ENCODE measurements around the gene PDCD6IP.
"Not testable (repeated sequence)": the region's sequence is repeated elsewhere in the genome, so short reads cannot be mapped to it uniquely, and the experiment has no call there.

The PDCD6IP gene

DNA sequence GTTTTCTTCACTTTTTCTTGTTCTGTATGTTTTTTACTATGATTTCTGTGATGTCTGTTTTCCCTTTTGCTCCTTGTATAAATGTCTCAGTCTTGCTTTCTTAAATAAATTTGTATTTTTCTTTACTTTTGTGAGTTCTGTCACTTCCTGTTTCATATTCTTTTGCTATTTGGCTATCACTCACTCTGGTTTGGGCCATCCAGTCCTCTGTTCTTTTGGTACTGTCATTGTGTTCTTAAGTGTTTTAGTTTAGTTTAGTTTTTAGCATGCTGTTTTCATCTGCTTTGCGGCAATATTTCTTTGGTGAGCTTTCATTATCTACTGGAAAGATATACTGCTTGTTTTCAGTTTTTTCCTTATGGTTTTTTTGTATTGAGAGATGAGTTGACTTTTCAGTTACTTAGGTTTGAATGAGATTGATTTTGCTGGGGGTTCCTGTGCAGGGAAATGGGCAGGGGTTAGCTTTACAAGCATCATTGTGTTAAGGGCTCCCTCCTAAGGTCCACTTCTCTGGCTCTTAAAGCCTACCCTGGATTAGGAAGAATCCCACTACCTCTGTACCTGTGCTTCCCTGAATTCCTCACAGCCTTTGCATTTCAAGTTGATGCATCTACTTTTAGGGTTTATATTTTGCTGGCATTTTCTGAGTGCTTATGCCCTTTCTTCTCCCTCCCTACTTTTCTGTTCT lies 35.1 kb downstream of the PDCD6IP start:
- Histone ChIP-seq H3K27ac (ENCODE audit: low read length) (no peak overlapping the region), H4K20me1 (ENCODE audit: insufficient read depth, low read length) (no peaks in the 10 kb centered on the region), H3K4me3 (ENCODE audit: low read length) (no peak overlapping the region), H3K27me3 (replicated peaks; ENCODE audit: insufficient read depth, low read length) (no peaks in the 10 kb centered on the region), H2AFZ (ENCODE audit: low read length) (no peak overlapping the region), H3K9ac (ENCODE audit: low read length) (no peak overlapping the region), H3K36me3 (replicated peaks; ENCODE audit: insufficient read depth, low read length) (no peaks in the 10 kb centered on the region; the same call in 1 of the 2 replicates), H3K9me2 (replicated peaks; ENCODE audit: insufficient read depth, low read length) (no peaks in the 10 kb centered on the region), H3F3A (ENCODE audit: insufficient read depth, low read length) (no peaks in the 10 kb centered on the region), H3K4me2 (ENCODE audit: low read depth, low read length) (no peak overlapping the region), H3K79me2 (ENCODE audit: low read length) (peaks cover 4% of the 10 kb centered on the region; the same call in 1 of the 2 replicates), H3K9me3 (replicated peaks; ENCODE audit: insufficient read depth, low read length) (no peaks in the 10 kb centered on the region), H3K4me1 (ENCODE audit: low read length) (no peaks in the 10 kb centered on the region)
- DNase-seq = no peak
- TF ChIP-seq EZH2 (optimal IDR thresholded peaks at IDR 0.05; ENCODE audit: low read depth, low read length) (no peak), EZH2phosphoT487 (IDR thresholded peaks at IDR 0.05; ENCODE audit: low read length) (no peak)
- TF ChIP-seq, protein P1, sequence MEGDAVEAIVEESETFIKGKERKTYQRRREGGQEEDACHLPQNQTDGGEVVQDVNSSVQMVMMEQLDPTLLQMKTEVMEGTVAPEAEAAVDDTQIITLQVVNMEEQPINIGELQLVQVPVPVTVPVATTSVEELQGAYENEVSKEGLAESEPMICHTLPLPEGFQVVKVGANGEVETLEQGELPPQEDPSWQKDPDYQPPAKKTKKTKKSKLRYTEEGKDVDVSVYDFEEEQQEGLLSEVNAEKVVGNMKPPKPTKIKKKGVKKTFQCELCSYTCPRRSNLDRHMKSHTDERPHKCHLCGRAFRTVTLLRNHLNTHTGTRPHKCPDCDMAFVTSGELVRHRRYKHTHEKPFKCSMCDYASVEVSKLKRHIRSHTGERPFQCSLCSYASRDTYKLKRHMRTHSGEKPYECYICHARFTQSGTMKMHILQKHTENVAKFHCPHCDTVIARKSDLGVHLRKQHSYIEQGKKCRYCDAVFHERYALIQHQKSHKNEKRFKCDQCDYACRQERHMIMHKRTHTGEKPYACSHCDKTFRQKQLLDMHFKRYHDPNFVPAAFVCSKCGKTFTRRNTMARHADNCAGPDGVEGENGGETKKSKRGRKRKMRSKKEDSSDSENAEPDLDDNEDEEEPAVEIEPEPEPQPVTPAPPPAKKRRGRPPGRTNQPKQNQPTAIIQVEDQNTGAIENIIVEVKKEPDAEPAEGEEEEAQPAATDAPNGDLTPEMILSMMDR (IDR thresholded peaks at IDR 0.05; ENCODE audit: low read length) = no peak

DNA sequence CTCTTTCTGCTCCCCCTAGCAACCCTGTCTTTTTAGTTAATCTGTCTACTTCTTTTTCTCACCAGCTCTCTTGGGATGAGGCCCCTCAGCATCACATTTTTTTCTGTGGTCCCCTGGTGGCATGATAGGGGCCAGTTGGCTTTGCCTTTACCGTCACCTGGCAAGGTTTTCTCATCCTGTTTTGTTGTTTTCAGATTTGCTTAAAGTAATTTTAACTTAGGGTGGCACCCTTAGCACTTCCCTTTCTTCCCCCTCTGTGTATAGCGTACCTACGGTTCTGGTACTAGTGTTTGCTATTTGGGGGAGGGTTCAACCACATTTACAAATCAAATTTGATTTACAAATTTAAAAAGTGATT lies 35.6 kb downstream of the PDCD6IP start:
- H4K20me1 ChIP-seq (ENCODE audit: insufficient read depth, low read length) = no peaks in the 10 kb centered on the region
- no peak overlapping the region for H3K4me2 ChIP-seq (ENCODE audit: low read depth, low read length)
- H3K79me2 ChIP-seq (ENCODE audit: low read length) = peaks cover 4% of the 10 kb centered on the region; the same call in 1 of the 2 replicates
- H3F3A ChIP-seq (ENCODE audit: insufficient read depth, low read length) = no peaks in the 10 kb centered on the region
- H3K36me3 ChIP-seq (replicated peaks; ENCODE audit: insufficient read depth, low read length) = no peaks in the 10 kb centered on the region; the same call in 1 of the 2 replicates
- no peaks in the 10 kb centered on the region for H3K9me3 ChIP-seq (replicated peaks; ENCODE audit: insufficient read depth, low read length)
- no peak overlapping the region for H3K27ac ChIP-seq (ENCODE audit: low read length)
- H3K4me3 ChIP-seq (ENCODE audit: low read length) = no peak overlapping the region
- H3K4me1 ChIP-seq (ENCODE audit: low read length) = no peaks in the 10 kb centered on the region
- no peak for DNase-seq
- no peaks in the 10 kb centered on the region for H3K27me3 ChIP-seq (replicated peaks; ENCODE audit: insufficient read depth, low read length)
- TF ChIP-seq EZH2 (optimal IDR thresholded peaks at IDR 0.05; ENCODE audit: low read depth, low read length) (no peak), EZH2phosphoT487 (IDR thresholded peaks at IDR 0.05; ENCODE audit: low read length) (no peak)
- TF ChIP-seq, protein P1 (IDR thresholded peaks at IDR 0.05; ENCODE audit: low read length) = no peak
- H3K9me2 ChIP-seq (replicated peaks; ENCODE audit: insufficient read depth, low read length) = no peaks in the 10 kb centered on the region
- no peak overlapping the region for H3K9ac ChIP-seq (ENCODE audit: low read length)
- no peak overlapping the region for H2AFZ ChIP-seq (ENCODE audit: low read length)

DNA sequence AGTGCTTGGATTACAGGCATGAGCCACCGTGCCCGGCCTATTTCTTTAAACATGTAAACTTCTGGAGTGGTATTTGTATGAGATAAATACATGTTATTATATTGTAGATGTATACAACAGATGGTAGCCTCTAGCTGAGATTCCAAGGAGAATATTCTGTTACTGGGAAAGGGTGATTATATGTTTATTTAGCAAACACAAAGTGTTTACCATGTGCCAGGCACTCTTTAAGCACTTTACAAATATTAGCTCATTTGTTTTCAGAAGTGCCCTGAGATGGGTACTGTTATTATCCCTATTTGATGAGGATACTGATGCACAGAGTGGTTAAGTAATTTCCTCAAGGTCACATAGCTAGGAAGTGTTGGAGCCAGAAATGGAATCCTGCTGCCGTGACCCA lies 38.8 kb downstream of the PDCD6IP start:
- H3K27ac ChIP-seq (ENCODE audit: low read length); H3F3A ChIP-seq (ENCODE audit: insufficient read depth, low read length); H3K9ac ChIP-seq (ENCODE audit: low read length); H3K4me2 ChIP-seq (ENCODE audit: low read depth, low read length); H3K27me3 ChIP-seq (replicated peaks; ENCODE audit: insufficient read depth, low read length); H2AFZ ChIP-seq (ENCODE audit: low read length); H3K36me3 ChIP-seq (replicated peaks; ENCODE audit: insufficient read depth, low read length); H3K9me3 ChIP-seq (replicated peaks; ENCODE audit: insufficient read depth, low read length); H3K4me3 ChIP-seq (ENCODE audit: low read length); DNase-seq; H3K4me1 ChIP-seq (ENCODE audit: low read length); H3K79me2 ChIP-seq (ENCODE audit: low read length); H4K20me1 ChIP-seq (ENCODE audit: insufficient read depth, low read length); H3K9me2 ChIP-seq (replicated peaks; ENCODE audit: insufficient read depth, low read length): not testable (repeated sequence)

DNA sequence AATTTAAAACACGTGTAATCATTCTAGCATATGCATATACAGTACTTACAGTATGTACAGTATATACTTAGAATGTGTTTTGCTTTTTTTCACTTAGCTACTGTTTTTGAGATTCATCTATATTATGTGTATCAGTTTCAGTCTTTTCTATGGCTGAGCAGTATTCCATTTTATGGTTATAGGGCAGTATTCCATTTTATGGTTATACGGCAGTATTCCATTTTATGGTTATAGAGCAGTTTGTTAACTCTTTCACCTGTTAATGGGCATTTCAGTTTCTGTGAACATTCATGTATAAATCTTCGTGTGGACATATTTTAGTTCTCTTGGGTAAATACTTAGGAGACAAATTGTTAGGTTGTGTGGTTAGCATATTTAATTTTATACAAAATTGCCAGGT lies 40.9 kb downstream of the PDCD6IP start:
- no peak overlapping the region for H3K4me3 ChIP-seq (ENCODE audit: low read length)
- H3K9me3 ChIP-seq (replicated peaks; ENCODE audit: insufficient read depth, low read length) = no peaks in the 10 kb centered on the region
- H2AFZ ChIP-seq (ENCODE audit: low read length) = no peak overlapping the region

More for the DNA sequence above, 40.9 kb downstream of the PDCD6IP start:
- Histone ChIP-seq H3K4me1 (ENCODE audit: low read length) (no peaks in the 10 kb centered on the region), H3K9ac (ENCODE audit: low read length) (no peak overlapping the region), H3F3A (ENCODE audit: insufficient read depth, low read length) (no peaks in the 10 kb centered on the region), H3K27me3 (replicated peaks; ENCODE audit: insufficient read depth, low read length) (no peaks in the 10 kb centered on the region), H3K9me2 (replicated peaks; ENCODE audit: insufficient read depth, low read length) (no peaks in the 10 kb centered on the region), H3K4me2 (ENCODE audit: low read depth, low read length) (no peak overlapping the region), H3K36me3 (replicated peaks; ENCODE audit: insufficient read depth, low read length) (no peaks in the 10 kb centered on the region; the same call in 1 of the 2 replicates), H3K27ac (ENCODE audit: low read length) (no peak overlapping the region), H4K20me1 (ENCODE audit: insufficient read depth, low read length) (no peaks in the 10 kb centered on the region), H3K79me2 (ENCODE audit: low read length) (peaks cover 3% of the 10 kb centered on the region; the same call in 1 of the 2 replicates)
- no peak for DNase-seq
- TF ChIP-seq EZH2 (optimal IDR thresholded peaks at IDR 0.05; ENCODE audit: low read depth, low read length) = no peak

Data from MM.1S (cell line).